Measurements from ENCODE around the gene HNRNPA0.
A peak's percentile ranks its signal among the peaks of the same experiment; 100 is the strongest.
"Not testable (repeated sequence)": the region's sequence is repeated elsewhere in the genome, so short reads cannot be mapped to it uniquely, and the experiment has no call there.

HNRNPA0 gene

GRCh38 chr5:137791799-137792198, 37.6 kb upstream of the HNRNPA0 start:
- no peak overlapping the region for H3K4me3 ChIP-seq (ENCODE audit: low read length)
- DNase-seq (ENCODE audit: low read depth): no peak
- TF ChIP-seq, protein P1, sequence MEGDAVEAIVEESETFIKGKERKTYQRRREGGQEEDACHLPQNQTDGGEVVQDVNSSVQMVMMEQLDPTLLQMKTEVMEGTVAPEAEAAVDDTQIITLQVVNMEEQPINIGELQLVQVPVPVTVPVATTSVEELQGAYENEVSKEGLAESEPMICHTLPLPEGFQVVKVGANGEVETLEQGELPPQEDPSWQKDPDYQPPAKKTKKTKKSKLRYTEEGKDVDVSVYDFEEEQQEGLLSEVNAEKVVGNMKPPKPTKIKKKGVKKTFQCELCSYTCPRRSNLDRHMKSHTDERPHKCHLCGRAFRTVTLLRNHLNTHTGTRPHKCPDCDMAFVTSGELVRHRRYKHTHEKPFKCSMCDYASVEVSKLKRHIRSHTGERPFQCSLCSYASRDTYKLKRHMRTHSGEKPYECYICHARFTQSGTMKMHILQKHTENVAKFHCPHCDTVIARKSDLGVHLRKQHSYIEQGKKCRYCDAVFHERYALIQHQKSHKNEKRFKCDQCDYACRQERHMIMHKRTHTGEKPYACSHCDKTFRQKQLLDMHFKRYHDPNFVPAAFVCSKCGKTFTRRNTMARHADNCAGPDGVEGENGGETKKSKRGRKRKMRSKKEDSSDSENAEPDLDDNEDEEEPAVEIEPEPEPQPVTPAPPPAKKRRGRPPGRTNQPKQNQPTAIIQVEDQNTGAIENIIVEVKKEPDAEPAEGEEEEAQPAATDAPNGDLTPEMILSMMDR (conservative IDR thresholded peaks at IDR 0.05; ENCODE audit: low read length): no peak

DNA sequence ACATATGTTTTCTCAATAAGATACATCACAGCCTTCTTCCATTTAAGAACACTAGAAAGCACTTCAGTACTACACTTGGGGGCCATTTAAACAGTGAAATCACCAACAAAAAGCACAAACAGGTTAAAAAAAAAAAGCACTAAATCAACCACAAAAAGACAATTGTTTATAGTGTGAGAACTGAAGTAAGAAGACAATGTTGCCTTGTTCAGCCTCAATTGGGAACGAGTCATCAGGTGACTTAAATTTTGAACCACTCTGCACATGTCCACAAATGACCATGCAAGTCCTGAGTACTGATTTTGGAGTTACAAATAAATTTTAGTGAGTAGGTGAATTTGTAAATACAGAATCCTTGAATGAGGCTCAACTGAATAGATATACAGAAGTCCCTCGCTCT, 37.2 kb upstream of the HNRNPA0 start:
- TF ChIP-seq, protein P1 (conservative IDR thresholded peaks at IDR 0.05; ENCODE audit: low read length): no peak
- no peak for DNase-seq (ENCODE audit: low read depth)
- no peak overlapping the region for H3K4me3 ChIP-seq (ENCODE audit: low read length)

GRCh38 chr5:137788560-137788959, 34.4 kb upstream of the HNRNPA0 start:
- DNase-seq (ENCODE audit: low read depth); H3K4me3 ChIP-seq (ENCODE audit: low read length): not testable (repeated sequence)

- H3K4me3 ChIP-seq (ENCODE audit: low read length): no peak overlapping the region
- no peak for DNase-seq (ENCODE audit: low read depth)
- TF ChIP-seq, protein P1 (conservative IDR thresholded peaks at IDR 0.05; ENCODE audit: low read length): no peak
Measured at GRCh38 chr5:137782984-137783536, 28.9 kb upstream of the HNRNPA0 start.

DNA sequence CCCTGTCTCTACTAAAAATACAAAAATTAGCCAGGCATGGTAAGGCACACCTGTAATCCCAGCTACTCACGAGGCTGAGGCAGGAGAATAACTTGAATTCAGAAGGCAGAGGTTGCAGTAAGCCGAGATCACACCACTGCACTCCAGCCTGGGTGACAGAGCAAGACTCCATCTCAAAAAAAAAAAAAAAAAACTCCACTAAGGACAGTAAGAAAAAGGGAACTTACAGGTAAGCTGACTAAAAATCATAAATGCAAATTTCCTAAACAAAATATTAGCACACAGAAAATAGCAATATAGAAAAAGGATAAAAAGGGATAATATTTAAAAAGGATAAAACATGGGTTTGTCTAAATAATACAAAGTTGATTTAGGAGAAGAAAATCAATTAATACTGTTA, 27.9 kb upstream of the HNRNPA0 start:
- TF ChIP-seq, protein P1 (conservative IDR thresholded peaks at IDR 0.05; ENCODE audit: low read length): no peak
- no peak for DNase-seq (ENCODE audit: low read depth)
- H3K4me3 ChIP-seq (ENCODE audit: low read length): no peak overlapping the region

- TF ChIP-seq, protein P1 (conservative IDR thresholded peaks at IDR 0.05; ENCODE audit: low read length): peak; percentile 84
- DNase-seq (ENCODE audit: low read depth): peak; percentile 33
- no peak overlapping the region for H3K4me3 ChIP-seq (ENCODE audit: low read length)
Measured at GRCh38 chr5:137778772-137779564, 24.8 kb upstream of the HNRNPA0 start.

- not testable (repeated sequence) for H3K4me3 ChIP-seq (ENCODE audit: low read length); DNase-seq (ENCODE audit: low read depth)
Measured at GRCh38 chr5:137767937-137768336, 13.8 kb upstream of the HNRNPA0 start.

DNA sequence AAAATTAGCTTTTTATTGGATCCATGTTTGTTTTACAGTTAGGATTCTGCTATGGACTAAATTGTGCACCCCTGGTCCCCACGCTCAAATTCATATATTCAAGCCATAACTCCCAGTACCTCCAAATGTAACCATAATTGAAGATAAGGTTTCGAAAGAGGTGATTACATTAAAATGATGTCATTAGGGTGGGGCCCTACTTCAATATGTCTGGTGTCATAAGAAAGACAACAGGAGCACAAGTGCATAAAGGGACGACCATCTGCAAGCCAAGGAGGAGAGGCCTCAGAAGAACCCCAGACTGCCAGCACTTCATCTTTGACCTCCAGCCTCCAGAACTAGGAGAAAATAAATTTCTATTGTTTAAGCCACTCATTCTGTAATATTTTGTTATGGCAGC, 7.4 kb upstream of the HNRNPA0 start:
- TF ChIP-seq, protein P1 (conservative IDR thresholded peaks at IDR 0.05; ENCODE audit: low read length): no peak
- DNase-seq (ENCODE audit: low read depth): no peak
- no peak overlapping the region for H3K4me3 ChIP-seq (ENCODE audit: low read length)
